WERI-Rb-1 (cell line): Measurements from ENCODE around the gene ZFYVE21.

ENCODE experiments used
- DNase-seq: peaks from one replicate; pipeline ENCODE4 v3.0.0-alpha.2; 2020
- H3K27ac ChIP-seq: fragments of 250-450 bp; sonication (Bioruptor Pico); 2 replicates; pipeline ENCODE4 v1.5.1; 2020; ENCODE audit warnings: mild to moderate bottlenecking, moderate library complexity
- H3K27me3 ChIP-seq: fragments of 250-450 bp; sonication (Bioruptor Pico); 2 replicates; pipeline ENCODE4 v1.5.1; 2021; ENCODE audit warnings: mild to moderate bottlenecking, low read depth, moderate library complexity; ENCODE audit not compliant: insufficient read depth, severe bottlenecking
- H3K36me3 ChIP-seq: fragments of 250-450 bp; sonication (Bioruptor Pico); 2 replicates; pipeline ENCODE4 v1.5.1; 2020; ENCODE audit warnings: mild to moderate bottlenecking, moderate library complexity
- H3K4me3 ChIP-seq: 2 replicates; pipeline ENCODE4 v1.5.1; 2011; ENCODE audit warnings: low read depth, mild to moderate bottlenecking, control low read depth, low read length
- H3K9me3 ChIP-seq: fragments of 250-450 bp; sonication (Bioruptor Pico); 2 replicates; pipeline ENCODE4 v1.5.1; 2021; ENCODE audit warnings: mild to moderate bottlenecking, moderate library complexity; ENCODE audit not compliant: severe bottlenecking
- TF ChIP-seq, protein P1 (sequence below): IDR thresholded peaks from 2 replicates; pipeline ENCODE4 v1.5.1; 2011; ENCODE audit warnings: low read depth, mild to moderate bottlenecking, control low read depth, inconsistent platforms, low read length

Gene ZFYVE21

DNA sequence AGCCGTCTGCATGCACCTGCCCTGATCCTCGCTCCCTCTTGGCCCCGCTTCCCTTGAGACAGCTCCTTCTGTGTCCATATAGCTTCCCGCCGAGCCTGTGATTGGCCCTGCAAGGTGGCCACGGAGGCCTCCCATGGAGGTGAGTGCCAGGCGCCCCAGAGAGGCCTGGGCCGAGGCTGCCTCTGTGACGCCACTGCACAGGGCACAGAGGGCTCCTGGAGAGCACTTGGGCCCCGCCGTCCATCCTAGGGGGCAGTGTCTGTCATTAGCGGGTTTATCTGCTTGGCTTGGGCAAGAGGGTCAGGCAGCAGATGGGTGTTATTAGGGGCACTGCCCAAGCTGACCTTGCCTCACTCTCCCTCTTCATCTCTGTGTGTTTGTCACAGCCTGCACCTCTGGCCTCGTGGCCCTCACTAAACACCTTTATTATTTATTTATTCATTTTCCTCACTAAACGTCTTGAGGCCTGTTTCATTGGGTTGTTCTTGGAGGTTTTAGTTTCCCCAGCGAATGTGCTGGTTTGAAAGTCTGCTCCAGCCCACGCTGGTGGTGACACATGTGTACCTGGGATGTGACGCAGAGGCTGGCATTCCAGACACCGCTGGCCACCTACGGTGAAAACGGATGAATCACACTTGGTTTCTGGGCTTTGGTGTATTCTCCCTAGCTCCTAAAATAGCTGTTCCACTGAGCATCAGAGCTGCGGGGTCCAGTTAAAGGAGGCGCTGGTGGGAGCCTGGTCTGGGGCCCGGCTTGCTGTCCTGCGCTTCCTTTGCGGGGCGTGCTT, 5.9 kb downstream of the ZFYVE21 start:
- Histone ChIP-seq H3K4me3 (no peak overlapping the region), H3K27ac (no peak overlapping the region), H3K9me3 (no peaks in the 10 kb centered on the region), H3K27me3 (no peaks in the 10 kb centered on the region), H3K36me3 (peaks cover 7% of the 10 kb centered on the region)
- no peak for DNase-seq
- TF ChIP-seq, protein P1, sequence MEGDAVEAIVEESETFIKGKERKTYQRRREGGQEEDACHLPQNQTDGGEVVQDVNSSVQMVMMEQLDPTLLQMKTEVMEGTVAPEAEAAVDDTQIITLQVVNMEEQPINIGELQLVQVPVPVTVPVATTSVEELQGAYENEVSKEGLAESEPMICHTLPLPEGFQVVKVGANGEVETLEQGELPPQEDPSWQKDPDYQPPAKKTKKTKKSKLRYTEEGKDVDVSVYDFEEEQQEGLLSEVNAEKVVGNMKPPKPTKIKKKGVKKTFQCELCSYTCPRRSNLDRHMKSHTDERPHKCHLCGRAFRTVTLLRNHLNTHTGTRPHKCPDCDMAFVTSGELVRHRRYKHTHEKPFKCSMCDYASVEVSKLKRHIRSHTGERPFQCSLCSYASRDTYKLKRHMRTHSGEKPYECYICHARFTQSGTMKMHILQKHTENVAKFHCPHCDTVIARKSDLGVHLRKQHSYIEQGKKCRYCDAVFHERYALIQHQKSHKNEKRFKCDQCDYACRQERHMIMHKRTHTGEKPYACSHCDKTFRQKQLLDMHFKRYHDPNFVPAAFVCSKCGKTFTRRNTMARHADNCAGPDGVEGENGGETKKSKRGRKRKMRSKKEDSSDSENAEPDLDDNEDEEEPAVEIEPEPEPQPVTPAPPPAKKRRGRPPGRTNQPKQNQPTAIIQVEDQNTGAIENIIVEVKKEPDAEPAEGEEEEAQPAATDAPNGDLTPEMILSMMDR: no peak

DNA sequence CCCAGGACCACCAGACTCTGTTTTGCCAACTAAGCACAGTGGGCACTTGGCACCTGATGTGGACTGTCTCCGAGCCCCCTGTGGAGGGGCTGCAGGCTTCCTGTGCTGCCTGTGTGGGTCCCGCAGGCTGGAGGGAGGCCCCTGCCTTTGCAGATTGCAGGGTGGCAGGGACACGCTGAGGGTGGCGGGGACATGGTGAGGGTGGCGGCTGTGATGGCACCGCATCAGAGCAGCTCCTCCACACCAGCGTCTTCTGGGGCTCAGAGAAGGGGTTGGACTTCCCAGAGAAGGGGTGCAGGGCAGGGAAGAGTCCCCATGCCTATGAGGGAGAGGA, 8.1 kb downstream of the ZFYVE21 start:
- Histone ChIP-seq H3K4me3 (no peak overlapping the region), H3K36me3 (peaks cover 4% of the 10 kb centered on the region), H3K9me3 (no peaks in the 10 kb centered on the region), H3K27ac (no peak overlapping the region), H3K27me3 (no peaks in the 10 kb centered on the region)
- TF ChIP-seq, protein P1: no peak
- no peak for DNase-seq

DNA sequence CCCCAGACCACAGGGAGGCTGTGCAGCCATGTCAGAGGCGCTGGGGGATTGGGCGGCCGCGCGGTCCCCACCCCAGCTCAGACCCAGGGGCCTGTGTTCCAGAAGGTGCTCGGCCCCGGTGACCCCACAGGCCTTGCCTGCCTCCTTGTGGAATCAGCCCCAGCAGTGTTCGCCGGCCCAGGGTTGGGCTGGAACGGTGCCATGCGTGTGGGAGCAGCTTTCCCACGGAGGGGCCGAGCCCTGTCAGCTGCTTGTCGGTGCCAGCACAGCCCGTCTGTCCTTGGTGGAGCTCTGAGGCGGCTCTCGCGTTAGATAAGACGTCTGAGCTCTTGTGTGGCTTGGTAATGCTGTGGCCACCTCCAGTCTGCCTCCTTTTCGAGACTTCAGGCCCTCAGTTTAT, 8.5 kb downstream of the ZFYVE21 start:
- Histone ChIP-seq H3K27me3 (no peaks in the 10 kb centered on the region), H3K9me3 (no peaks in the 10 kb centered on the region), H3K36me3 (peaks cover 8% of the 10 kb centered on the region), H3K27ac (no peak overlapping the region), H3K4me3 (no peak overlapping the region)
- DNase-seq: no peak
- TF ChIP-seq, protein P1: no peak

DNA sequence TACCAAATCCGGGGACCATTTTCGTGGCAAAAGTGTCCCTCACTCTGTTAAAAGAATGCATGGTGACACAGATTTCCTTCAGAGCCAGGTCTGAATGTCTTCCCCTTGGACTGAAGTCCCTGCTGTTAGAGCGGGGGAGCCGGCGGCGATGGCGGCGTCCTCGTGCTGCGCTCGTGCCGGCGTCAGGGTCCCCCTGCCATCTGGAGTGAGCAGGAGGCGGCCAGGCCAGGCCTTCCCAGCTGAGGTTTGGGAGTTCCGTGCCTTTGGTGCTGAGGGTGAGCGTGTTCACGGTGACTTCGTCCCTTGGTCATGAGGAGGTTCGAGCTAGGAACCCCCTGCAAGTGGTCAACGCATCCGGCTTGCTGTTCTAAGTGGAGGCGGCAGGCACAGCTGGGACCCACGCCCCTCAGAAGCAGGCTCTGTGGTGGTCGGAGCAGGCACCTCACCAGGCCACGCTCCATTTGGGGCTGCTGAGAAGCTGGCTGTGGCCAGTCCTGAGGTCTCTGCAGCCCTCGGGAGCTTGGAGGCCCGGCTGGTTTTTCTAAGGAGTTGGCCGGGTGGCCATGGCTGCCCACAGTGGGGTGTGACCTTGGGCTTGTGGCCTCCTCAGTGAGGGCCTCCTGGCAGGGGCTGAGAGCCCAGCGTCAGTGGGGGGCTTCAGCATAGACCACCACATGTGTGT, 9.5 kb downstream of the ZFYVE21 start:
- Histone ChIP-seq H3K27ac (no peak overlapping the region), H3K9me3 (no peaks in the 10 kb centered on the region), H3K27me3 (no peaks in the 10 kb centered on the region), H3K4me3 (no peak overlapping the region), H3K36me3 (peaks cover 18% of the 10 kb centered on the region)
- DNase-seq: no peak
- TF ChIP-seq, protein P1: no peak

DNA sequence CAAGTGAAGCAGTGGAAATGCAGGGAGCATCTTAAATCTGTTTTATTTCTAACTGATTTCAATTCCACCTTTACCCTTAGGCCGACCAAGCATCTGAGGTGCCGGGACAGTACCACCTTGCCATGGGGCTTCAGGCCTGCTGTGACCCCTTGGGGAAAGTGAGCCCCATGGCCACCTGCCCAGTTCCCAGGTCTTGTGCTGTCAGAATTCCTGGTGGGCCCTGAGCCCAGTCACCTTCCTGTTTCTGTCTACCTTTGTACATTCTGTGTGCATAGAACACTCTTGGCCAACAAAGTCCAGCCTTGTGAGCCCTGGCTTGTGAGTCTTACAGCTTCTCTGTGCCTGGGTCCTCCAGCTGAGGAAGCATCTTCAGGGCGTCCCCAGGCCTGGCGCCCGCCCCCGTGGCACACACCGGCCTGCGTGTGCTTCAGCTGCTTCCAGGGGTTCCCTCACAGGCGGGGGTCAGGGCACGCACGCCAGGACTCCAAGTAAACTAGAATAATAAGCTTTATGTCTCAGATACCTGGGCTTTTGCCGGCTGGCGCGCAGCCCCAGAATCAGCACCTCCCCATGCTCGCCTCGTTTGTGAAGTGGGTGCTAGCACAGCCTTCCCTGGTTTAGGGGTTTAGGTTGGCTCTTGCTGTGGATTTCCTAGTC, 10.3 kb downstream of the ZFYVE21 start:
- peaks cover 25% of the 10 kb centered on the region for H3K36me3 ChIP-seq
- H3K27me3 ChIP-seq: no peaks in the 10 kb centered on the region
- TF ChIP-seq, protein P1: no peak
- no peak for DNase-seq
- H3K9me3 ChIP-seq: no peaks in the 10 kb centered on the region
- no peak overlapping the region for H3K4me3 ChIP-seq
- H3K27ac ChIP-seq: no peak overlapping the region
